H9 (cell line): Measurements from ENCODE around the gene TMIGD3. TPM values are rescaled to one million over a fixed set of nuclear protein-coding genes. Genes with fewer than 3 reads are reported as not detected.

Source experiments
- DNase-seq: peaks from one replicate; pipeline ENCODE4 v3.0.0-alpha.2; 2017
- H2AFZ ChIP-seq: one replicate; pipeline ENCODE4 v1.6.1; 2013; ENCODE audit warnings: mild to moderate bottlenecking, low read length, control low read depth, moderate library complexity
- H2AK5ac ChIP-seq: 2 replicates; pipeline ENCODE4 v1.6.1; 2013; ENCODE audit warnings: low read length, control low read depth, mixed read lengths; ENCODE audit not compliant: insufficient read length
- H2BK120ac ChIP-seq: one replicate; pipeline ENCODE4 v1.6.1; 2013; ENCODE audit warnings: low read depth, mild to moderate bottlenecking, low read length, control low read depth, inconsistent platforms; ENCODE audit not compliant: poor library complexity, severe bottlenecking
- H2BK12ac ChIP-seq: 2 replicates; pipeline ENCODE4 v1.6.1; 2013; ENCODE audit warnings: low read length, control low read depth, mixed read lengths, low read depth; ENCODE audit not compliant: insufficient read length
- H2BK15ac ChIP-seq: 2 replicates; pipeline ENCODE4 v1.6.1; 2013; ENCODE audit warnings: low read depth, low read length, control low read depth
- H2BK20ac ChIP-seq: one replicate; pipeline ENCODE4 v1.6.1; 2013; ENCODE audit warnings: low read depth, mild to moderate bottlenecking, low read length, control low read depth, inconsistent platforms; ENCODE audit not compliant: poor library complexity, severe bottlenecking
- H2BK5ac ChIP-seq: 2 replicates; pipeline ENCODE4 v1.6.1; 2013; ENCODE audit warnings: low read length, control low read depth, mixed read lengths; ENCODE audit not compliant: insufficient read length
- H3K14ac ChIP-seq: 2 replicates; pipeline ENCODE4 v1.6.1; 2013; ENCODE audit warnings: low read length, control low read depth; ENCODE audit not compliant: insufficient read depth
- H3K18ac ChIP-seq: 2 replicates; pipeline ENCODE4 v1.6.1; 2013; ENCODE audit warnings: low read depth, mild to moderate bottlenecking, mixed read lengths, low read length, control low read depth; ENCODE audit not compliant: insufficient read length
- H3K23ac ChIP-seq: 2 replicates; pipeline ENCODE4 v1.6.1; 2013; ENCODE audit warnings: low read length, control low read depth, mixed read lengths, low read depth; ENCODE audit not compliant: insufficient read length
- H3K23me2 ChIP-seq: 2 replicates; pipeline ENCODE4 v1.6.1; 2013; ENCODE audit warnings: low read depth, mild to moderate bottlenecking, mixed read lengths, low read length, control low read depth; ENCODE audit not compliant: insufficient read length, poor library complexity, severe bottlenecking
- H3K27ac ChIP-seq: 2 replicates; pipeline ENCODE4 v1.5.1; 2013; ENCODE audit warnings: low read length, control low read depth, mixed read lengths, low read depth; ENCODE audit not compliant: insufficient read length
- H3K27me3 ChIP-seq: 2 replicates; pipeline ENCODE4 v1.6.1; 2013; ENCODE audit warnings: low read length, control low read depth, inconsistent platforms; ENCODE audit not compliant: insufficient read depth
- H3K4ac ChIP-seq: 2 replicates; pipeline ENCODE4 v1.6.1; 2013; ENCODE audit warnings: low read depth, mild to moderate bottlenecking, control low read depth, inconsistent platforms, low read length, moderate library complexity
- H3K4me1 ChIP-seq: 2 replicates; pipeline ENCODE4 v1.6.1; 2013; ENCODE audit warnings: low read length, control low read depth, inconsistent platforms; ENCODE audit not compliant: insufficient read depth
- H3K4me2 ChIP-seq: 2 replicates; pipeline ENCODE4 v1.6.1; 2013; ENCODE audit warnings: low read length, control low read depth, mixed read lengths; ENCODE audit not compliant: insufficient read length, insufficient read depth
- H3K56ac ChIP-seq: 2 replicates; pipeline ENCODE4 v1.6.1; 2013; ENCODE audit warnings: low read depth, mild to moderate bottlenecking, mixed read lengths, low read length, control low read depth; ENCODE audit not compliant: insufficient read length
- H3K79me1 ChIP-seq: 2 replicates; pipeline ENCODE4 v1.6.1; 2013; ENCODE audit warnings: low read depth, mild to moderate bottlenecking, moderate library complexity, low read length, control low read depth, inconsistent platforms; ENCODE audit not compliant: insufficient read depth, poor library complexity, severe bottlenecking
- H3K79me2 ChIP-seq: 2 replicates; pipeline ENCODE4 v1.6.1; 2013; ENCODE audit warnings: low read length, control low read depth, inconsistent platforms; ENCODE audit not compliant: insufficient read depth
- H3K9ac ChIP-seq: 2 replicates; pipeline ENCODE4 v1.6.1; 2013; ENCODE audit warnings: low read length, control low read depth, mixed read lengths; ENCODE audit not compliant: insufficient read length; ENCODE audit errors: extremely low read depth
- H3K9me3 ChIP-seq: one replicate; pipeline ENCODE4 v1.6.1; 2013; ENCODE audit warnings: low read depth, low read length, inconsistent platforms; ENCODE audit not compliant: control insufficient read depth
- H3T11ph ChIP-seq: one replicate; pipeline ENCODE4 v1.6.1; 2013; ENCODE audit warnings: mild to moderate bottlenecking, low read length, control low read depth, inconsistent platforms
- H4K20me1 ChIP-seq: one replicate; pipeline ENCODE4 v1.6.1; 2013; ENCODE audit not compliant: control insufficient read depth, insufficient read length, insufficient read depth
- H4K5ac ChIP-seq: 2 replicates; pipeline ENCODE4 v1.6.1; 2013; ENCODE audit warnings: low read depth, mild to moderate bottlenecking, mixed read lengths, low read length, control low read depth; ENCODE audit not compliant: insufficient read length
- H4K8ac ChIP-seq: replicated peaks from 2 replicates; pipeline ENCODE4 v1.6.1; 2013; ENCODE audit warnings: low read length, control low read depth, mixed read lengths, low read depth; ENCODE audit not compliant: insufficient read length
- H4K91ac ChIP-seq: 2 replicates; pipeline ENCODE4 v1.6.1; 2013; ENCODE audit warnings: low read depth, mild to moderate bottlenecking, moderate library complexity, mixed read lengths, low read length, control low read depth; ENCODE audit not compliant: insufficient read length
- H3K27ac Mint-ChIP-seq, 3 experiments: 2 replicates in 2 of 3; 3 replicates in 1 of 3; pipeline ENCODE4 v1.8.0; 2020 to 2021; ENCODE audit warnings: mixed read lengths in 3 of 3, mild to moderate bottlenecking in 1 of 3, moderate library complexity in 1 of 3
- H3K27me3 Mint-ChIP-seq: 2 replicates; pipeline ENCODE4 v1.8.0; 2021; ENCODE audit warnings: low read depth, mild to moderate bottlenecking, moderate library complexity, mixed read lengths
- H3K36me3 Mint-ChIP-seq, 3 experiments: 2 replicates in 2 of 3; 3 replicates in 1 of 3; pipeline ENCODE4 v1.8.0; 2020 to 2021; ENCODE audit warnings: low read depth in 3 of 3, mixed read lengths in 3 of 3; ENCODE audit not compliant: insufficient read depth in 1 of 3
- H3K4me1 Mint-ChIP-seq, 2 experiments: 2 replicates each; pipeline ENCODE4 v1.8.0; 2020; ENCODE audit warnings: mixed read lengths in 2 of 2
- H3K4me3 Mint-ChIP-seq, 2 experiments: 2 replicates in 1 of 2; 3 replicates in 1 of 2; pipeline ENCODE4 v1.8.0; 2020 to 2021; ENCODE audit warnings: mild to moderate bottlenecking in 2 of 2, mixed read lengths in 2 of 2, moderate library complexity in 1 of 2
- H3K9me3 Mint-ChIP-seq, 2 experiments: 2 replicates in 1 of 2; 3 replicates in 1 of 2; pipeline ENCODE4 v1.8.0; 2020; ENCODE audit warnings: mild to moderate bottlenecking in 2 of 2, mixed read lengths in 2 of 2, moderate library complexity in 1 of 2
- CTCF ChIP-seq: fragments of 200-600 bp; sonication (generic); conservative IDR thresholded peaks from 3 replicates; pipeline ENCODE4 v1.8.0; 2021; ENCODE audit warnings: antibody characterized with exemption, mild to moderate bottlenecking
- WGBS: extraction: QIAGEN DNeasy Blood & Tissue Kit; methylation state at CpG from one replicate; pipeline ENCODE4 v1.1.7; 2013; ENCODE audit warnings: missing lambda C conversion rate, low lambda C conversion rate, mixed read lengths; ENCODE audit not compliant: insufficient read length; ENCODE audit errors: extremely low coverage; 5-methylcytosine and 5-hydroxymethylcytosine counted together
- total RNA-seq: library from RNA; stranded (reverse); gene quantifications from 2 replicates; pipeline ENCODE4 v1.2.1, GENCODE V29; 2021

Gene TMIGD3
- total RNA-seq, 1 experiment from 2014 or later = not detected

GRCh38 chr1:111470596-111470995 is 32.8 kb downstream of the TMIGD3 start:
- H2BK15ac ChIP-seq = no peak overlapping the region
- Mint-ChIP-seq H3K27me3 (no peaks in the 10 kb centered on the region), H3K4me3 (no peak overlapping the region), H3K9me3 (no peaks in the 10 kb centered on the region), H3K36me3 (no peaks in the 10 kb centered on the region; a peak in 1 of 7 replicates), H3K27ac (no peak overlapping the region), H3K4me1 (no peaks in the 10 kb centered on the region)
- no peaks in the 10 kb centered on the region for H3K9me3 ChIP-seq
- H4K20me1 ChIP-seq = no peaks in the 10 kb centered on the region
- H2BK12ac ChIP-seq = no peak overlapping the region
- DNase-seq = no peak
- H4K8ac ChIP-seq = no peak overlapping the region
- H3T11ph ChIP-seq = no peak overlapping the region
- H3K27ac ChIP-seq = no peak overlapping the region
- H3K79me2 ChIP-seq = no peaks in the 10 kb centered on the region
- no peaks in the 10 kb centered on the region for H3K79me1 ChIP-seq
- H4K5ac ChIP-seq = no peak overlapping the region
- no peaks in the 10 kb centered on the region for H3K27me3 ChIP-seq
- H3K4ac ChIP-seq = no peak overlapping the region
- H2BK120ac ChIP-seq = no peak overlapping the region
- no peak overlapping the region for H3K4me2 ChIP-seq
- H3K4me1 ChIP-seq = no peaks in the 10 kb centered on the region
- no peak overlapping the region for H3K56ac ChIP-seq
- no peak overlapping the region for H3K18ac ChIP-seq
- H2BK20ac ChIP-seq = no peak overlapping the region
- H3K23ac ChIP-seq = no peak overlapping the region
- no CpG with 5 or more reads among the region's 5 CpGs for WGBS
- H4K91ac ChIP-seq = no peak overlapping the region
- no peak overlapping the region for H3K14ac ChIP-seq
- H2BK5ac ChIP-seq = no peak overlapping the region
- no peak overlapping the region for H2AK5ac ChIP-seq
- no peaks in the 10 kb centered on the region for H3K23me2 ChIP-seq
- no peak overlapping the region for H2AFZ ChIP-seq
- H3K9ac ChIP-seq = no peak overlapping the region
- TF ChIP-seq CTCF = no peak
